ENCODE data around the gene BEND7.

GRCh38 chr10:13567030-13567429 lies 38.2 kb upstream of the BEND7 start:
- TF ChIP-seq NR3C1 (CRISPR knock-in tag; conservative IDR thresholded peaks at IDR 0.05; ENCODE audit: low read depth), result no peak
- no peak for TF ChIP-seq ZBTB21 (CRISPR knock-in tag; IDR thresholded peaks at IDR 0.05; ENCODE audit: borderline replicate concordance)
- no peak for TF ChIP-seq TEAD4 (CRISPR knock-in tag; IDR thresholded peaks at IDR 0.05)
- no peak for TF ChIP-seq FOXP1 (CRISPR knock-in tag; IDR thresholded peaks at IDR 0.05; ENCODE audit: borderline replicate concordance)
- TF ChIP-seq NR2C2 (CRISPR knock-in tag; IDR thresholded peaks at IDR 0.05), result no peak
- no peak for TF ChIP-seq CTCF (IDR thresholded peaks at IDR 0.05)
- TF ChIP-seq AFF4 (CRISPR knock-in tag; IDR thresholded peaks at IDR 0.05; ENCODE audit: borderline replicate concordance), result no peak
- TF ChIP-seq PRDM15 (CRISPR knock-in tag; IDR thresholded peaks at IDR 0.05), result no peak

Data from WTC11 (cell line).